GM21717 (cell line): Measurements from ENCODE around the gene METTL22.

ENCODE experiments used
- ATAC-seq: cut with Tn5 transposase; IDR thresholded peaks from one replicate; pipeline ENCODE4 v1.9.1; 2021; ENCODE audit warnings: mild to moderate bottlenecking, moderate library complexity; ENCODE audit not compliant: unreplicated experiment

METTL22 gene

GRCh38 chr16:8591451-8591850 lies 30.0 kb upstream of the METTL22 start:
- ATAC-seq: no peak

GRCh38 chr16:8594149-8594666 lies 27.3 kb upstream of the METTL22 start:
- no peak for ATAC-seq

- ATAC-seq: no peak
Observed at GRCh38 chr16:8595783-8596182, 25.7 kb upstream of the METTL22 start.

- ATAC-seq: no peak
Observed at GRCh38 chr16:8596581-8596980, 24.9 kb upstream of the METTL22 start.

- ATAC-seq: no peak
Observed at GRCh38 chr16:8600144-8600775, 21.2 kb upstream of the METTL22 start.

- no peak for ATAC-seq
Observed at GRCh38 chr16:8605554-8605953, 15.9 kb upstream of the METTL22 start.

GRCh38 chr16:8607214-8607613 lies 14.3 kb upstream of the METTL22 start:
- no peak for ATAC-seq

- ATAC-seq: no peak
Observed at GRCh38 chr16:8611122-8611521, 10.4 kb upstream of the METTL22 start.

GRCh38 chr16:8611886-8612600 lies 9.5 kb upstream of the METTL22 start:
- no peak for ATAC-seq

GRCh38 chr16:8614435-8615029 lies 7.0 kb upstream of the METTL22 start:
- no peak for ATAC-seq

GRCh38 chr16:8619671-8620370 lies 1.7 kb upstream of the METTL22 start:
- no peak for ATAC-seq

GRCh38 chr16:8620535-8620934 lies 963 bp upstream of the METTL22 start:
- ATAC-seq: no peak

GRCh38 chr16:8621222-8621571 lies 301 bp upstream of the METTL22 start:
- ATAC-seq: no peak

- peak; percentile 9 for ATAC-seq
Observed at GRCh38 chr16:8622315-8622656, 788 bp downstream of the METTL22 start.

GRCh38 chr16:8623634-8624033 lies 2.1 kb downstream of the METTL22 start:
- ATAC-seq: no peak

GRCh38 chr16:8625491-8626087 lies 4.1 kb downstream of the METTL22 start:
- ATAC-seq: no peak

- ATAC-seq: no peak
Observed at GRCh38 chr16:8626946-8627345, 5.4 kb downstream of the METTL22 start.

- no peak for ATAC-seq
Observed at GRCh38 chr16:8627456-8627855, 6.0 kb downstream of the METTL22 start.

- ATAC-seq: no peak
Observed at GRCh38 chr16:8628981-8629725, 7.7 kb downstream of the METTL22 start.

- ATAC-seq: no peak
Observed at GRCh38 chr16:8630255-8630953, 8.9 kb downstream of the METTL22 start.
